ENCODE results near the gene GOPC. TPM values are rescaled to one million over a fixed set of nuclear protein-coding genes. Genes with fewer than 3 reads are reported as not detected.
A peak's percentile ranks its signal among the peaks of the same experiment; 100 is the strongest.

The GOPC gene
- total RNA-seq, 1 donor from 2014 or later, result 35.1 TPM

DNA sequence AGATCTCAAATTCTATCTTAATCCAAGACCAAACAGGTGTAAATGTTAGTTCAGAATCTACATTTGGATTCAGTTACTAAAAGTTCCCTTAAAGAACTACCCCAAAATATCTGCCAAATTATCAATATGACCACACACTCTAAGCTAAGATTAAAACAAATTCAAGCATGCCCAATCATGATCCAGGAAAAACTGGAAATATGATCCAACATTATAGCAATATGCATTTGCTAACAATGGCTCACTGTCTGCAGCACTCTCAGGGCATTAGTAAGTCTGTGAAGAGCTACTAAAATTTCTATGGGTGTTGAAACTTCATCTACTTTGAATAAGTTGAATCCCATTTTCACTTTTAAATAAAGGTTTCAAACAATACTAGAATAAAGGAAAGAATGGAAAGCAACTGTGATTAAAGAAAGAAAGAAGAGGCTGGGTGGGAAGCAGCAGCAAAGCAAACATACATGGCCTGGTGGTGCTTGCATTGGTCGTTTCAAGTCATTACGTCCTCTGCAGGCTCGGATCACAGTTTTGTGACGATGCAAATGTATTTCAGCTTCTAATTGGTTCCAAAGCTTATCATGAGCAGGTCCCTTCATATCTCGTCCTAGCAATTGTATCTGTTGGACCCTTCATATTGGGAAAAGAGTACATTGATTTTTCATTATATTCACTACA lies 29.2 kb downstream of the GOPC start:
- Mint-ChIP-seq H3K27ac (ENCODE audit: unreplicated experiment) (no peak overlapping the region), H3K4me1 (ENCODE audit: low read depth) (peaks cover 3% of the 10 kb centered on the region), H3K36me3 (ENCODE audit: low read depth) (peaks cover 25% of the 10 kb centered on the region), H3K4me3 (ENCODE audit: unreplicated experiment) (no peak overlapping the region), H3K27me3 (ENCODE audit: low read depth) (no peaks in the 10 kb centered on the region), H3K9me3 (ENCODE audit: low read depth) (no peaks in the 10 kb centered on the region)
- TF ChIP-seq, protein P1, sequence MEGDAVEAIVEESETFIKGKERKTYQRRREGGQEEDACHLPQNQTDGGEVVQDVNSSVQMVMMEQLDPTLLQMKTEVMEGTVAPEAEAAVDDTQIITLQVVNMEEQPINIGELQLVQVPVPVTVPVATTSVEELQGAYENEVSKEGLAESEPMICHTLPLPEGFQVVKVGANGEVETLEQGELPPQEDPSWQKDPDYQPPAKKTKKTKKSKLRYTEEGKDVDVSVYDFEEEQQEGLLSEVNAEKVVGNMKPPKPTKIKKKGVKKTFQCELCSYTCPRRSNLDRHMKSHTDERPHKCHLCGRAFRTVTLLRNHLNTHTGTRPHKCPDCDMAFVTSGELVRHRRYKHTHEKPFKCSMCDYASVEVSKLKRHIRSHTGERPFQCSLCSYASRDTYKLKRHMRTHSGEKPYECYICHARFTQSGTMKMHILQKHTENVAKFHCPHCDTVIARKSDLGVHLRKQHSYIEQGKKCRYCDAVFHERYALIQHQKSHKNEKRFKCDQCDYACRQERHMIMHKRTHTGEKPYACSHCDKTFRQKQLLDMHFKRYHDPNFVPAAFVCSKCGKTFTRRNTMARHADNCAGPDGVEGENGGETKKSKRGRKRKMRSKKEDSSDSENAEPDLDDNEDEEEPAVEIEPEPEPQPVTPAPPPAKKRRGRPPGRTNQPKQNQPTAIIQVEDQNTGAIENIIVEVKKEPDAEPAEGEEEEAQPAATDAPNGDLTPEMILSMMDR (IDR thresholded peaks at IDR 0.05), result no peak
- no peak for DNase-seq (ENCODE audit: low spot score)

DNA sequence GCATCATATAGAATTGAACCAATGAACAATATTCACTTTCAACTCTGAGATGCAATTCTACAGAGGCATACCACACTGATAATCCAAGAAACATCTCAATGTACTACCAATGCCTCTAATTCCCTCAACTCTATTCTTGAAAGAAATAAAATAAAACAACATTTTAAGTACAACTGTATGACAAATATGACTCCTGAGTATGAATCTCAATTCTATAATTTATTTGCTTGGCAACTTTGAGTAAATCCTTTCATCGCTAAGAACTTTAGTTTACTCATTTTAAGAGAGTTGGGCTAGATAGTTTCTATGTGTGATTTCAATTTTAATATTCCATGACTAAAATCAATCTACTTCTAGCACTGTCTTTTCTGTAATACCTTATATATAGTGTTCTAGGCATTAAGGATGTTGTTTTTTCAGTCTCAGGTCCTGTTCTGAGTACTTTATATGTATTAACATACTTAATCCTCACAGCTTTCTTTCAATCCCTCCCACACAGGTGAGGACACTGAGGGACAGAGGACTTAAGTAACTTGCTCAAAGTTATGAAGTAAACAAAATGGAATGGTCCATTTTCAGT lies 33.4 kb downstream of the GOPC start:
- TF ChIP-seq, protein P1 (IDR thresholded peaks at IDR 0.05), result no peak
- no peak for DNase-seq (ENCODE audit: low spot score)
- no peaks in the 10 kb centered on the region for H3K9me3 Mint-ChIP-seq (ENCODE audit: low read depth)

DNA sequence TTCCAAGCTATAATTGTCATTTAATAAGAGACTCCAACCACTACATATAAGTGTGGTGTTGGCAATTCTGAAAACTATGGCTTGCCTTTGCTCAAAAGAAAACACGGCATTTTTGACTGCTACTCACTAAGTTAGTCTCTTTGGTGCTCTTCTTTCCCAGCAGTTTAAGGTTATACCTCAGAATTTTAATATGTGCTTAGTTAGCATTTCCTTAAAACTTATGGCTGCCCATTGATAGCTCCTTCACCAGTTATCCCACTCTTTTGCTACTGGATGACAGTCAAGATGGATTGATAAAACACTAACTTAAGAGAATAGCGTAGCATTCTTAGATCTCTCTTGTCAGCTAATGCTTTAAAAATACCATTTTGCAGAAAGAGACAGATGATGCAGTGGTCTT lies 34.1 kb downstream of the GOPC start:
- Mint-ChIP-seq H3K4me3 (ENCODE audit: unreplicated experiment) (no peak overlapping the region), H3K4me1 (ENCODE audit: low read depth) (peaks cover 3% of the 10 kb centered on the region), H3K27me3 (ENCODE audit: low read depth) (no peaks in the 10 kb centered on the region), H3K27ac (ENCODE audit: unreplicated experiment) (no peak overlapping the region), H3K9me3 (ENCODE audit: low read depth) (no peaks in the 10 kb centered on the region), H3K36me3 (ENCODE audit: low read depth) (peaks cover 24% of the 10 kb centered on the region)
- DNase-seq (ENCODE audit: low spot score), result no peak
- TF ChIP-seq, protein P1 (IDR thresholded peaks at IDR 0.05), result no peak

More for the DNA sequence above, 33.4 kb downstream of the GOPC start:
- H3K4me3 Mint-ChIP-seq (ENCODE audit: unreplicated experiment), result no peak overlapping the region
- H3K4me1 Mint-ChIP-seq (ENCODE audit: low read depth), result peaks cover 3% of the 10 kb centered on the region
- no peaks in the 10 kb centered on the region for H3K27me3 Mint-ChIP-seq (ENCODE audit: low read depth)
- H3K27ac Mint-ChIP-seq (ENCODE audit: unreplicated experiment), result no peak overlapping the region
- H3K36me3 Mint-ChIP-seq (ENCODE audit: low read depth), result peaks cover 27% of the 10 kb centered on the region

DNA sequence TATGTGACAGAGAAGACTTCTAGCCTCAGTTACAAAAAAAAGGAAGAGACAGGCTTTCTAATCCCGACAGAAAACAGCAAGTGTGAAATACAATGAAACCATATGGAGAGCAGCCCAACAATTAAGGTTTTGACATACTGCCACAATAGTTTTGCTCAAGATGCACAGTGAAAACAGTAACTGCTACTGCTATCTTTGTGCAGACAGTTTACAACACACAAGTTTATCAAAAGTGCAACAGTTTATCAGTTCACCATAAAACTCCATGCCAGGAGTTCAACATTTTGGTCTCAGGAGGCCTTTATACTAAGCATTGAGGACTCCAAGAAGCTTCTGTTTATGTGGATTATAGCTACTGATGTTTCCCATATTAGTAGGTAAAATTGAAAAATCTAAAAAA lies 37.6 kb downstream of the GOPC start:
- DNase-seq (ENCODE audit: low spot score), result no peak
- Mint-ChIP-seq H3K27me3 (ENCODE audit: low read depth) (no peaks in the 10 kb centered on the region), H3K4me1 (ENCODE audit: low read depth) (peaks cover 10% of the 10 kb centered on the region), H3K4me3 (ENCODE audit: unreplicated experiment) (no peak overlapping the region), H3K27ac (ENCODE audit: unreplicated experiment) (no peak overlapping the region), H3K36me3 (ENCODE audit: low read depth) (peaks cover 16% of the 10 kb centered on the region), H3K9me3 (ENCODE audit: low read depth) (no peaks in the 10 kb centered on the region)
- TF ChIP-seq, protein P1 (IDR thresholded peaks at IDR 0.05), result no peak

DNA sequence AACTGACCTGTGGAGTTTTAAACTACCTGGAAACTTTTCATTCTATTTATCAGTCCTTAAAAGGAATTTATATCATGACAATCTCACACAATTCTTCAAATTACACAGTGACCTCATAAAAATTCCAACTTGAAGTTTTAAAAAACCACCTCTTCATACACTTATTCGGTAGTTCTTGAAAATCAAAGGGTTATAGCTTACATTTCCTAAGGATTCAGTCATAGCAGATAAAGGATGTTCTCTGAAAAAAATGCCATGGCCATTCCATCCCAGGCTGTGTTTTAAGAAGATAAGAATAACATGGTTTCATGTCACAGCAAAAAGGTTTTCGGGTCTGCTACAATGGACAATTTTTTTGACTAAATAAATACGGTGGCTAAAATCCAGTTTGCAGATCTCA lies 41.2 kb downstream of the GOPC start:
- no peak for DNase-seq (ENCODE audit: low spot score)
- TF ChIP-seq, protein P1 (IDR thresholded peaks at IDR 0.05), result no peak
- no peak overlapping the region for H3K4me3 Mint-ChIP-seq (ENCODE audit: unreplicated experiment)
- H3K9me3 Mint-ChIP-seq (ENCODE audit: low read depth), result no peaks in the 10 kb centered on the region
- H3K27ac Mint-ChIP-seq (ENCODE audit: unreplicated experiment), result peak overlapping the region; percentile 41
- peaks cover 8% of the 10 kb centered on the region for H3K36me3 Mint-ChIP-seq (ENCODE audit: low read depth)
- H3K27me3 Mint-ChIP-seq (ENCODE audit: low read depth), result no peaks in the 10 kb centered on the region
- H3K4me1 Mint-ChIP-seq (ENCODE audit: low read depth), result peaks cover 19% of the 10 kb centered on the region

Data from chondrocyte (in vitro differentiated cells).